ENCODE results near the gene SMARCA2.
A peak's percentile ranks its signal among the peaks of the same experiment; 100 is the strongest.
"Not testable (repeated sequence)": the region's sequence is repeated elsewhere in the genome, so short reads cannot be mapped to it uniquely, and the experiment has no call there.

The SMARCA2 gene

GRCh38 chr9:2134391-2134790 lies 119.2 kb downstream of the SMARCA2 start:
- DNase-seq: no peak

GRCh38 chr9:2138646-2139045 lies 123.5 kb downstream of the SMARCA2 start:
- DNase-seq: peak in 19 of 58 donors; percentile 5 to 55 (median 15)

GRCh38 chr9:2140600-2141223 lies 125.6 kb downstream of the SMARCA2 start:
- DNase-seq: no peak

GRCh38 chr9:2142212-2142611 lies 127.1 kb downstream of the SMARCA2 start:
- no peak for DNase-seq

GRCh38 chr9:2144619-2145018 lies 129.5 kb downstream of the SMARCA2 start:
- DNase-seq: no peak

- no peak for DNase-seq
Measured at GRCh38 chr9:2145746-2146145, 130.6 kb downstream of the SMARCA2 start.

- not testable (repeated sequence) for DNase-seq
Measured at GRCh38 chr9:2146700-2147099, 131.6 kb downstream of the SMARCA2 start.

- DNase-seq: no peak
Measured at GRCh38 chr9:2150338-2150737, 135.2 kb downstream of the SMARCA2 start.

- no peak for DNase-seq
Measured at GRCh38 chr9:2151171-2151570, 136.0 kb downstream of the SMARCA2 start.

GRCh38 chr9:2152966-2153629 lies 138.0 kb downstream of the SMARCA2 start:
- no peak for DNase-seq

GRCh38 chr9:2153630-2154217 lies 138.6 kb downstream of the SMARCA2 start:
- DNase-seq: no peak

- DNase-seq: no peak
Measured at GRCh38 chr9:2154731-2155130, 139.6 kb downstream of the SMARCA2 start.

- no peak for DNase-seq
Measured at GRCh38 chr9:2155966-2156365, 140.8 kb downstream of the SMARCA2 start.

GRCh38 chr9:2157277-2158110 lies 142.3 kb downstream of the SMARCA2 start:
- peak in 51 of 58 donors; percentile 7 to 70 (median 35) for DNase-seq

GRCh38 chr9:2158111-2158610 lies 143.0 kb downstream of the SMARCA2 start:
- peak in 10 of 58 donors; percentile 7 to 67 (median 18) for DNase-seq

GRCh38 chr9:2158766-2159430 lies 143.8 kb downstream of the SMARCA2 start:
- no peak for DNase-seq

- peak in 18 of 58 donors; percentile 7 to 53 (median 18) for DNase-seq
Measured at GRCh38 chr9:2159521-2160454, 144.6 kb downstream of the SMARCA2 start.

- DNase-seq: no peak
Measured at GRCh38 chr9:2161661-2162060, 146.5 kb downstream of the SMARCA2 start.

- no peak for DNase-seq
Measured at GRCh38 chr9:2163231-2163885, 148.2 kb downstream of the SMARCA2 start.

All from anterior cingulate cortex (tissue), 58 donors.